HepG2 (cell line): ENCODE results near the gene KLRC4. TPM values are rescaled to one million over a fixed set of nuclear protein-coding genes. Genes with fewer than 3 reads are reported as not detected.

Source experiments
- ATAC-seq: fragments of 200-7000 bp; cut with Tn5 transposase; 3 replicates; pipeline ENCODE4 v1.9.1; 2020; ENCODE audit warnings: mild to moderate bottlenecking, moderate library complexity
- BruUV-seq: library from RNA; stranded (reverse); fragments of 400-500 nt; replicated peaks from 2 replicates; lab custom pipeline; 2021; lab: Mats Ljungman, UMichigan
- CTCF ChIA-PET: fragments of 300-600 bp; formaldehyde crosslinking; extraction: SDS; loops from one replicate; lab custom pipeline; 2021; ENCODE audit warnings: low total read pairs, inconsistent platforms, low intra/inter-chr PET ratio; lab: Yijun Ruan, JAX
- POLR2A ChIA-PET: fragments of 350-600 bp; sonication (Branson Sonifier 250); formaldehyde crosslinking; loops from one replicate; lab custom pipeline; 2020; ENCODE audit warnings: antibody characterized with exemption, inconsistent platforms; lab: Yijun Ruan, JAX
- DNase-seq: peaks from one replicate; pipeline ENCODE4 v3.0.0-alpha.2; 2015; ENCODE audit warnings: low spot score
- FAIRE-seq: peaks from 3 replicates; lab custom pipeline; 2011; peaks lifted over from hg19 to GRCh38; lab: Jason Lieb, UNC
- H2AFZ ChIP-seq: one replicate; pipeline ENCODE4 v1.6.1; 2011; ENCODE audit warnings: low read length, inconsistent platforms
- H3K27ac ChIP-seq: fragments of 300-600 bp; 3 replicates; pipeline ENCODE4 v1.8.0; 2011; ENCODE audit warnings: mixed run types, mild to moderate bottlenecking, mixed read lengths, low read length, inconsistent platforms; ENCODE audit not compliant: insufficient read depth; ENCODE audit errors: extremely low read length
- H3K27me3 ChIP-seq, 2 experiments: fragments of 200-600 bp in 1 of 2; 2 replicates in 1 of 2; 3 replicates in 1 of 2; pipeline versions ENCODE4 v1.6.0 to v1.8.0; 2011; ENCODE audit warnings: low read length in 2 of 2, mild to moderate bottlenecking in 2 of 2, moderate library complexity in 2 of 2, inconsistent platforms in 1 of 2; ENCODE audit not compliant: insufficient read depth in 2 of 2, control insufficient read depth in 1 of 2
- H3K36me3 ChIP-seq, 2 experiments: fragments of 200-600 bp in 1 of 2; replicated peaks in 1 of 2; 2 replicates in 1 of 2; 3 replicates in 1 of 2; pipeline versions ENCODE4 v1.5.1 to v1.8.0; 2011; ENCODE audit warnings: low read length in 2 of 2, inconsistent platforms in 1 of 2; ENCODE audit not compliant: insufficient read depth in 2 of 2, control insufficient read depth in 1 of 2
- H3K4me1 ChIP-seq: 2 replicates; pipeline ENCODE4 v1.5.1; 2012; ENCODE audit warnings: low read length, inconsistent platforms; ENCODE audit not compliant: insufficient read depth
- H3K4me2 ChIP-seq: 2 replicates; pipeline ENCODE4 v1.6.0; 2011; ENCODE audit warnings: low read depth, low read length, inconsistent platforms
- H3K4me3 ChIP-seq, 3 experiments: fragments of 200-600 bp in 1 of 3; sonication (generic), shearing (Covaris generic) in 1 of 3; replicated peaks in 1 of 3; 2 replicates each; pipeline ENCODE4 v1.5.1; 2011 to 2016; ENCODE audit warnings: low read length in 3 of 3, inconsistent platforms in 2 of 3, low read depth in 2 of 3, mild to moderate bottlenecking in 2 of 3, control low read depth in 1 of 3, mixed read lengths in 1 of 3; ENCODE audit not compliant: insufficient read depth in 1 of 3
- H3K79me2 ChIP-seq: one replicate; pipeline ENCODE4 v1.6.1; 2011; ENCODE audit warnings: low read length, inconsistent platforms; ENCODE audit not compliant: insufficient read depth
- H3K9ac ChIP-seq: 2 replicates; pipeline ENCODE4 v1.6.0; 2011; ENCODE audit warnings: mild to moderate bottlenecking, low read depth, low read length, inconsistent platforms; ENCODE audit not compliant: insufficient read depth
- H3K9me3 ChIP-seq: 2 replicates; pipeline ENCODE4 v1.5.1; 2012; ENCODE audit warnings: mild to moderate bottlenecking, low read length
- H4K20me1 ChIP-seq: 2 replicates; pipeline ENCODE4 v1.6.0; 2011; ENCODE audit warnings: inconsistent platforms, mild to moderate bottlenecking, low read length, moderate library complexity; ENCODE audit not compliant: insufficient read depth
- FOXO1 ChIP-seq: sonication (generic); formaldehyde crosslinking; IDR thresholded peaks from 2 replicates; pipeline ENCODE4 v1.4.0; 2020; ENCODE audit warnings: missing genetic modification reagents
- HDAC2 ChIP-seq: sonication (generic); formaldehyde crosslinking; IDR thresholded peaks from 2 replicates; pipeline ENCODE4 v1.4.0; 2020; ENCODE audit warnings: missing genetic modification reagents
- NCOA2 ChIP-seq: sonication (generic); formaldehyde crosslinking; IDR thresholded peaks from 2 replicates; pipeline ENCODE4 v1.8.0; 2022; ENCODE audit warnings: inconsistent platforms
- SMAD3 ChIP-seq: sonication (generic); formaldehyde crosslinking; IDR thresholded peaks from 2 replicates; pipeline ENCODE4 v1.4.0; 2020; ENCODE audit warnings: missing genetic modification reagents
- TMF1 ChIP-seq: sonication (generic); formaldehyde crosslinking; IDR thresholded peaks from 2 replicates; pipeline ENCODE4 v1.8.1; 2022; ENCODE audit warnings: low read depth, missing genetic modification reagents
- XRCC5 ChIP-seq: fragments of 200-400 bp; formaldehyde crosslinking; optimal IDR thresholded peaks from 2 replicates; pipeline ENCODE3; 2017; ENCODE audit warnings: mild to moderate bottlenecking, low read length
- ZNF816 ChIP-seq: sonication (generic); formaldehyde crosslinking; IDR thresholded peaks from 2 replicates; pipeline ENCODE4 v1.8.0; 2022; ENCODE audit warnings: missing genetic modification reagents, mild to moderate bottlenecking, borderline replicate concordance
- ZSCAN31 ChIP-seq: sonication (generic); formaldehyde crosslinking; IDR thresholded peaks from 2 replicates; pipeline ENCODE4 v1.5.0; 2020; ENCODE audit warnings: low read depth, mild to moderate bottlenecking, missing genetic modification reagents
- WGBS: methylation state at CpG from one replicate; pipeline ENCODE4 v1.1.6; 2017; ENCODE audit warnings: low lambda C conversion rate; 5-methylcytosine and 5-hydroxymethylcytosine counted together
- in situ Hi-C: cut with HindIII; loops from 2 replicates; pipeline ENCODE4 v1.10.0; 2017; ENCODE audit warnings: low pct_unique_long_range_greater_than_20kb; ENCODE audit not compliant: extremely low pct_ligation_motif_present
- intact Hi-C: fragments of 100-400 bp; cut with micrococcal nuclease; formaldehyde crosslinking; loops from one replicate; pipeline ENCODE4 v1.10.0; 2022; ENCODE audit not compliant: unreplicated experiment
- polyA plus RNA-seq, 8 experiments: library from polyadenylated mRNA; depleted of rRNA in 3 of 8; stranded (reverse) in 7 of 8; unstranded in 1 of 8; fragments of >200 nt; fragmentation: Illumina TruSeq in 4 of 8; extraction: Trizol in 4 of 8; gene quantifications; 2 replicates each; pipeline versions ENCODE4 v1.2.1 to v1.2.3, GENCODE V29; 2011 to 2016; ENCODE audit warnings: low read depth in 4 of 8, missing spikeins in 1 of 8, mixed read lengths in 1 of 8; ENCODE audit not compliant: insufficient read depth in 1 of 8
- total RNA-seq, 5 experiments: library from RNA; depleted of rRNA; stranded (reverse); fragments of >200 nt; fragmentation: Illumina TruSeq; extraction: Trizol; gene quantifications; 2 replicates each; pipeline ENCODE4 v1.2.3, GENCODE V29; 2016; ENCODE audit warnings: low read depth in 1 of 5
- TF ChIP-seq, protein P1 (sequence below): IDR thresholded peaks from 2 replicates; pipeline ENCODE4 v1.6.1; 2016; ENCODE audit warnings: missing compliant biosample characterization, missing genetic modification reagents, borderline replicate concordance
- TF ChIP-seq, protein P2 (sequence below): sonication (generic); formaldehyde crosslinking; IDR thresholded peaks from 2 replicates; pipeline ENCODE4 v1.4.0; 2020; ENCODE audit warnings: missing genetic modification reagents
- TF ChIP-seq, protein P3 (sequence below): sonication (generic); formaldehyde crosslinking; IDR thresholded peaks from 2 replicates; pipeline ENCODE4 v1.5.0; 2020; ENCODE audit warnings: mild to moderate bottlenecking, missing genetic modification reagents, borderline replicate concordance

Gene KLRC4
- total and polyA plus RNA-seq, 2 of the 13 experiments (the other 11 are each of a cell fraction or from before 2014, with no cell fraction given) = 0.09 TPM; not detected in 1

DNA sequence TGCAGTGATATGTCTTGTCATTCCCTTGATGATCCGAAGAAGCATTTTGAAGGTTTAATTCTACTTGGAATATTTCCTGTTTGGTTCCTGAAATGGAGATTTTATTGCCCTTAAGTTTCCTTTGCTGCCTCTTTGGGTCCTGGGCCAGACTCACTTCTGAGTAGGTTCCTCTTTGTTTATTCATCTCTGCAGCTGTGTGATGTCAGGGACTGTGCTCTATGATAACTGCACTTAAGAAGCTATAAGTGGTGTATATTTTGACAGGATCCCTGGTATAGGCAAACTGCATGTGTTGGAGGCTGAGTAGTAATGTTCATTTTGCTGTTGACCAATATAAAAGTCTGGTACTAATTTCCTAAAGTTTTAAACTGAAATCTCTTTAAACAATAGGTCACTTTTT, at the start of gene KLRC4 (continued):
- TF ChIP-seq TMF1 (CRISPR knock-in tag) = no peak
- TF ChIP-seq, protein P1, sequence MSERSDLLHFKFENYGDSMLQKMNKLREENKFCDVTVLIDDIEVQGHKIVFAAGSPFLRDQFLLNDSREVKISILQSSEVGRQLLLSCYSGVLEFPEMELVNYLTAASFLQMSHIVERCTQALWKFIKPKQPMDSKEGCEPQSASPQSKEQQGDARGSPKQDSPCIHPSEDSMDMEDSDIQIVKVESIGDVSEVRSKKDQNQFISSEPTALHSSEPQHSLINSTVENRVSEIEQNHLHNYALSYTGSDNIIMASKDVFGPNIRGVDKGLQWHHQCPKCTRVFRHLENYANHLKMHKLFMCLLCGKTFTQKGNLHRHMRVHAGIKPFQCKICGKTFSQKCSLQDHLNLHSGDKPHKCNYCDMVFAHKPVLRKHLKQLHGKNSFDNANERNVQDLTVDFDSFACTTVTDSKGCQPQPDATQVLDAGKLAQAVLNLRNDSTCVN (CRISPR knock-in tag) = no peak
- TF ChIP-seq NCOA2 (CRISPR knock-in tag) = no peak
- no peak for TF ChIP-seq XRCC5

DNA sequence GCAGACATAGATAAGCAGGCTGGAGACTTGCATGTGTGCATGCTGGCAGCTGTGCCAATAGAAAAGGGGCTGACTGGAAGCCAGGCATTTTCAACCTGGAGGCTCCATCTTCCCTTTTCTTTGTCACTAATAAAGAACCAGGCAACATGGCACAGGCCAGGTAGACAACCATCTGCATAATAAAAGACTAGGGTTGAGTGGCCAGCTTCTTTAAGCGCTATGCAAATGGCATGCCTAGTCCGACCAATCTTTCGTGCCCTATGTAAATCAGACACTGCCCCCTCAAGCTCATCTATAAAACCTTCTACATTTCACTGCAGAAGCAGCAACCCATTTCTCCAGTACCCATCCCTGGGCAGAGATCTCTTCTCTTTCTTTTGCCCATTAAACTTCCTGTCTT, 48.2 kb upstream of the KLRC4 start:
- Histone ChIP-seq H3K9ac (no peak overlapping the region), H3K27ac (no peak overlapping the region), H2AFZ (no peak overlapping the region), H3K4me2 (no peak overlapping the region), H3K4me1 (no peaks in the 10 kb centered on the region), H3K79me2 (no peaks in the 10 kb centered on the region), H3K9me3 (peaks cover 12% of the 10 kb centered on the region; the same call in 1 of the 2 replicates), H3K4me3 (no peak overlapping the region), H4K20me1 (no peaks in the 10 kb centered on the region), H3K36me3 (no peaks in the 10 kb centered on the region), H3K27me3 (no peaks in the 10 kb centered on the region)
- BruUV-seq = no TSS peak
- WGBS = 30% methylated on average over 3 of the region's 3 CpGs
- FAIRE-seq = no peak
- ChIA-PET POLR2A (no interaction called here), CTCF (no interaction called here)
- in situ Hi-C loops = no loop called here
- ATAC-seq = no peak
- intact Hi-C loops = no loop called here
- no peak for DNase-seq
- TF ChIP-seq ZNF816 (CRISPR knock-in tag) = no peak
- no peak for TF ChIP-seq HDAC2 (CRISPR knock-in tag)
- TF ChIP-seq, protein P2, sequence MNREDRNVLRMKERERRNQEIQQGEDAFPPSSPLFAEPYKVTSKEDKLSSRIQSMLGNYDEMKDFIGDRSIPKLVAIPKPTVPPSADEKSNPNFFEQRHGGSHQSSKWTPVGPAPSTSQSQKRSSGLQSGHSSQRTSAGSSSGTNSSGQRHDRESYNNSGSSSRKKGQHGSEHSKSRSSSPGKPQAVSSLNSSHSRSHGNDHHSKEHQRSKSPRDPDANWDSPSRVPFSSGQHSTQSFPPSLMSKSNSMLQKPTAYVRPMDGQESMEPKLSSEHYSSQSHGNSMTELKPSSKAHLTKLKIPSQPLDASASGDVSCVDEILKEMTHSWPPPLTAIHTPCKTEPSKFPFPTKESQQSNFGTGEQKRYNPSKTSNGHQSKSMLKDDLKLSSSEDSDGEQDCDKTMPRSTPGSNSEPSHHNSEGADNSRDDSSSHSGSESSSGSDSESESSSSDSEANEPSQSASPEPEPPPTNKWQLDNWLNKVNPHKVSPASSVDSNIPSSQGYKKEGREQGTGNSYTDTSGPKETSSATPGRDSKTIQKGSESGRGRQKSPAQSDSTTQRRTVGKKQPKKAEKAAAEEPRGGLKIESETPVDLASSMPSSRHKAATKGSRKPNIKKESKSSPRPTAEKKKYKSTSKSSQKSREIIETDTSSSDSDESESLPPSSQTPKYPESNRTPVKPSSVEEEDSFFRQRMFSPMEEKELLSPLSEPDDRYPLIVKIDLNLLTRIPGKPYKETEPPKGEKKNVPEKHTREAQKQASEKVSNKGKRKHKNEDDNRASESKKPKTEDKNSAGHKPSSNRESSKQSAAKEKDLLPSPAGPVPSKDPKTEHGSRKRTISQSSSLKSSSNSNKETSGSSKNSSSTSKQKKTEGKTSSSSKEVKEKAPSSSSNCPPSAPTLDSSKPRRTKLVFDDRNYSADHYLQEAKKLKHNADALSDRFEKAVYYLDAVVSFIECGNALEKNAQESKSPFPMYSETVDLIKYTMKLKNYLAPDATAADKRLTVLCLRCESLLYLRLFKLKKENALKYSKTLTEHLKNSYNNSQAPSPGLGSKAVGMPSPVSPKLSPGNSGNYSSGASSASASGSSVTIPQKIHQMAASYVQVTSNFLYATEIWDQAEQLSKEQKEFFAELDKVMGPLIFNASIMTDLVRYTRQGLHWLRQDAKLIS (CRISPR knock-in tag) = no peak
- no peak for TF ChIP-seq ZSCAN31
- TF ChIP-seq SMAD3 (CRISPR knock-in tag) = no peak
- no peak for TF ChIP-seq FOXO1 (CRISPR knock-in tag)
- TF ChIP-seq, protein P3, sequence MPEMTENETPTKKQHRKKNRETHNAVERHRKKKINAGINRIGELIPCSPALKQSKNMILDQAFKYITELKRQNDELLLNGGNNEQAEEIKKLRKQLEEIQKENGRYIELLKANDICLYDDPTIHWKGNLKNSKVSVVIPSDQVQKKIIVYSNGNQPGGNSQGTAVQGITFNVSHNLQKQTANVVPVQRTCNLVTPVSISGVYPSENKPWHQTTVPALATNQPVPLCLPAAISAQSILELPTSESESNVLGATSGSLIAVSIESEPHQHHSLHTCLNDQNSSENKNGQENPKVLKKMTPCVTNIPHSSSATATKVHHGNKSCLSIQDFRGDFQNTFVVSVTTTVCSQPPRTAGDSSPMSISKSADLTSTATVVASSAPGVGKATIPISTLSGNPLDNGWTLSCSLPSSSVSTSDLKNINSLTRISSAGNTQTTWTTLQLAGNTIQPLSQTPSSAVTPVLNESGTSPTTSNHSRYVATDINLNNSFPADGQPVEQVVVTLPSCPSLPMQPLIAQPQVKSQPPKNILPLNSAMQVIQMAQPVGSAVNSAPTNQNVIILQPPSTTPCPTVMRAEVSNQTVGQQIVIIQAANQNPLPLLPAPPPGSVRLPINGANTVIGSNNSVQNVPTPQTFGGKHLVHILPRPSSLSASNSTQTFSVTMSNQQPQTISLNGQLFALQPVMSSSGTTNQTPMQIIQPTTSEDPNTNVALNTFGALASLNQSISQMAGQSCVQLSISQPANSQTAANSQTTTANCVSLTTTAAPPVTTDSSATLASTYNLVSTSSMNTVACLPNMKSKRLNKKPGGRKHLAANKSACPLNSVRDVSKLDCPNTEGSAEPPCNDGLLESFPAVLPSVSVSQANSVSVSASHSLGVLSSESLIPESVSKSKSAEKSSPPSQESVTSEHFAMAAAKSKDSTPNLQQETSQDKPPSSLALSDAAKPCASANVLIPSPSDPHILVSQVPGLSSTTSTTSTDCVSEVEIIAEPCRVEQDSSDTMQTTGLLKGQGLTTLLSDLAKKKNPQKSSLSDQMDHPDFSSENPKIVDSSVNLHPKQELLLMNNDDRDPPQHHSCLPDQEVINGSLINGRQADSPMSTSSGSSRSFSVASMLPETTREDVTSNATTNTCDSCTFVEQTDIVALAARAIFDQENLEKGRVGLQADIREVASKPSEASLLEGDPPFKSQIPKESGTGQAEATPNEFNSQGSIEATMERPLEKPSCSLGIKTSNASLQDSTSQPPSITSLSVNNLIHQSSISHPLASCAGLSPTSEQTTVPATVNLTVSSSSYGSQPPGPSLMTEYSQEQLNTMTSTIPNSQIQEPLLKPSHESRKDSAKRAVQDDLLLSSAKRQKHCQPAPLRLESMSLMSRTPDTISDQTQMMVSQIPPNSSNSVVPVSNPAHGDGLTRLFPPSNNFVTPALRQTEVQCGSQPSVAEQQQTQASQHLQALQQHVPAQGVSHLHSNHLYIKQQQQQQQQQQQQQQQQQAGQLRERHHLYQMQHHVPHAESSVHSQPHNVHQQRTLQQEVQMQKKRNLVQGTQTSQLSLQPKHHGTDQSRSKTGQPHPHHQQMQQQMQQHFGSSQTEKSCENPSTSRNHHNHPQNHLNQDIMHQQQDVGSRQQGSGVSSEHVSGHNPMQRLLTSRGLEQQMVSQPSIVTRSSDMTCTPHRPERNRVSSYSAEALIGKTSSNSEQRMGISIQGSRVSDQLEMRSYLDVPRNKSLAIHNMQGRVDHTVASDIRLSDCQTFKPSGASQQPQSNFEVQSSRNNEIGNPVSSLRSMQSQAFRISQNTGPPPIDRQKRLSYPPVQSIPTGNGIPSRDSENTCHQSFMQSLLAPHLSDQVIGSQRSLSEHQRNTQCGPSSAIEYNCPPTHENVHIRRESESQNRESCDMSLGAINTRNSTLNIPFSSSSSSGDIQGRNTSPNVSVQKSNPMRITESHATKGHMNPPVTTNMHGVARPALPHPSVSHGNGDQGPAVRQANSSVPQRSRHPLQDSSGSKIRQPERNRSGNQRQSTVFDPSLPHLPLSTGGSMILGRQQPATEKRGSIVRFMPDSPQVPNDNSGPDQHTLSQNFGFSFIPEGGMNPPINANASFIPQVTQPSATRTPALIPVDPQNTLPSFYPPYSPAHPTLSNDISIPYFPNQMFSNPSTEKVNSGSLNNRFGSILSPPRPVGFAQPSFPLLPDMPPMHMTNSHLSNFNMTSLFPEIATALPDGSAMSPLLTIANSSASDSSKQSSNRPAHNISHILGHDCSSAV (CRISPR knock-in tag) = no peak
